Activated CD4-positive, alpha-beta T cell treated with anti-CD3 and anti-CD28 coated beads for 4 hours (primary cell): Measurements from ENCODE around the gene TOPBP1.
"Not testable (repeated sequence)": the region's sequence is repeated elsewhere in the genome, so short reads cannot be mapped to it uniquely, and the experiment has no call there.

ENCODE experiments used
- DNase-seq, 2 donors: peaks; one replicate each; pipeline ENCODE4 v3.0.0-alpha.2; 2020

Gene TOPBP1

GRCh38 chr3:133568294-133569014 lies 93.3 kb downstream of the TOPBP1 start:
- DNase-seq = no peak

GRCh38 chr3:133563816-133564215 lies 97.9 kb downstream of the TOPBP1 start:
- DNase-seq = no peak

DNA sequence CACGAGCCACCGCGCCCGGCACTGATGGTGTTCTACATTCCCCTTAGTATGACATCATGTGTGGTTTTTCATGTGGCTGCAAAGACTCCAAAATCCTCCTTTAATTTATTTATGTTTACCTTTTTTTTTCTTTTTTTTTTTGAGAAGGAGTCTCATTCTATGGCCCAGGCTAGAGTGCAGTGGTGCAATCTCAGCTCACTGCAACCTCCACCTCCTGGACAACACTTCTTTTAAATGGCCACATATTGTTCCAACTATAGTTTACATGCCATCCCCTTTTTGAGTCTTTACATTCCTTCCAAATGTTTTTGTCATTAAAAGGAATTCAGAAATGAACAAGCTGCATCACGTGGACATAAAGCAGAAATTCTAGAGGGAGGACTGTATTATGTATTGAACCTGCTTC lies 98.6 kb downstream of the TOPBP1 start:
- DNase-seq = no peak

- DNase-seq = no peak
These were observed 99.4 kb downstream of the TOPBP1 start for GRCh38 chr3:133562376-133562775.

DNA sequence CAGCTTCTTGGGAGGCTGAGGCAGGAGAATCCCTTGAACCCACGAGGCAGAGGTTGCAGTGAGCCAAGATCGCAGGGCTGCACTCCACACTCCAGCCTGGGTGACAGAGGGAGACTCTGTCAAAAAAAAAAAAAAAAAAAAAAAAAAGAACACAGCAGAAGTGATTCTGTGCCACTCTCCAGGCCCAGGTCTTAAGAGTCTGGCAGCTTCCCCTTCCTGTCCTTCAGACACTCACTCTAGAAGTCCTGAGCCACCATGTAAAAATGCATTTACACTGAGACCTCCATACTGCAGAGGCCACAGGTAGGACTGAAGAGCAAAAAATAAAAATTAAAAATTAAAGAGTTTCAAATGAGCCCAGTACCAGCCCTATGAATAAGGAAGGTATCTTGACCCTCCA lies 100.1 kb downstream of the TOPBP1 start:
- DNase-seq = no peak

- not testable (repeated sequence) for DNase-seq
These were observed 110.2 kb downstream of the TOPBP1 start for GRCh38 chr3:133551589-133551988.
